ENCODE measurements around the gene ZIC4.

ZIC4 gene

GRCh38 chr3:147355084-147355752 is 51.1 kb downstream of the ZIC4 start:
- DNase-seq: no peak
- Histone ChIP-seq H3K27me3 (peaks cover 0 to 91% of the 10 kb centered on the region in 2 donors), H3K4me1 (peaks cover 0 to 3% (median 0%) of the 10 kb centered on the region in 4 donors), H3K36me3 (no peaks in the 10 kb centered on the region), H3K9me3 (peaks cover 0 to 4% (median 0%) of the 10 kb centered on the region in 3 donors), H3K4me3 (no peak overlapping the region), H3K27ac (no peak overlapping the region)
- no peak for TF ChIP-seq CTCF (IDR thresholded peaks at IDR 0.05)
- intact Hi-C loops (cut with DNase I; ENCODE audit: low total_unique reads): no loop called here

GRCh38 chr3:147354623-147355022 is 51.7 kb downstream of the ZIC4 start:
- Histone ChIP-seq H3K9me3 (peaks cover 0 to 4% (median 0%) of the 10 kb centered on the region in 3 donors), H3K36me3 (no peaks in the 10 kb centered on the region), H3K4me3 (no peak overlapping the region), H3K27ac (no peak overlapping the region), H3K4me1 (peaks cover 0 to 3% (median 0%) of the 10 kb centered on the region in 4 donors), H3K27me3 (peaks cover 0 to 86% of the 10 kb centered on the region in 2 donors)
- no peak for DNase-seq
- intact Hi-C loops (cut with DNase I; ENCODE audit: low total_unique reads): no loop called here
- no peak for TF ChIP-seq CTCF (IDR thresholded peaks at IDR 0.05)

- no peak for TF ChIP-seq CTCF (IDR thresholded peaks at IDR 0.05)
- intact Hi-C loops (cut with DNase I; ENCODE audit: low total_unique reads): no loop called here
- Histone ChIP-seq H3K4me3 (no peak overlapping the region), H3K27ac (no peak overlapping the region), H3K36me3 (no peaks in the 10 kb centered on the region), H3K27me3 (peaks cover 0 to 57% of the 10 kb centered on the region in 2 donors), H3K4me1 (peaks cover 0 to 3% (median 0%) of the 10 kb centered on the region in 4 donors), H3K9me3 (peaks cover 0 to 3% (median 0%) of the 10 kb centered on the region in 3 donors)
- no peak for DNase-seq
Measured at GRCh38 chr3:147351301-147351700, 55.0 kb downstream of the ZIC4 start.

GRCh38 chr3:147348976-147349375 is 57.4 kb downstream of the ZIC4 start:
- intact Hi-C loops (cut with DNase I; ENCODE audit: low total_unique reads): no loop called here
- H3K27me3 ChIP-seq: peaks cover 0 to 35% of the 10 kb centered on the region in 2 donors

GRCh38 chr3:147343926-147344325 is 62.4 kb downstream of the ZIC4 start:
- no peak for TF ChIP-seq CTCF (IDR thresholded peaks at IDR 0.05)
- Histone ChIP-seq H3K27ac (no peak overlapping the region), H3K36me3 (no peaks in the 10 kb centered on the region), H3K4me1 (no peaks in the 10 kb centered on the region), H3K9me3 (no peaks in the 10 kb centered on the region), H3K27me3 (peaks cover 0 to 8% of the 10 kb centered on the region in 2 donors), H3K4me3 (no peak overlapping the region)
- intact Hi-C loops (cut with DNase I; ENCODE audit: low total_unique reads): no loop called here
- no peak for DNase-seq

More at GRCh38 chr3:147348976-147349375, 57.4 kb downstream of the ZIC4 start:
- Histone ChIP-seq H3K9me3 (no peaks in the 10 kb centered on the region), H3K4me3 (no peak overlapping the region), H3K36me3 (no peaks in the 10 kb centered on the region), H3K4me1 (no peaks in the 10 kb centered on the region), H3K27ac (no peak overlapping the region)
- DNase-seq: no peak
- no peak for TF ChIP-seq CTCF (IDR thresholded peaks at IDR 0.05)
